ENCODE measurements around the gene PLA2G4E. TPM values are rescaled to one million over a fixed set of nuclear protein-coding genes. Genes with fewer than 3 reads are reported as not detected.

The PLA2G4E gene
- total and polyA plus RNA-seq, 5 donors, result 0.06 to 0.26 (median 0.08) TPM

GRCh38 chr15:41961595-41962202, 59.1 kb downstream of the PLA2G4E start:
- Histone ChIP-seq H3K27me3 (ENCODE audit: control insufficient read depth, insufficient read depth) (no peaks in the 10 kb centered on the region), H3K4me1 (ENCODE audit: control insufficient read depth, insufficient read depth, low read length) (peaks cover 21% of the 10 kb centered on the region), H3K27ac (ENCODE audit: low read length) (no peak overlapping the region), H3K4me3 (ENCODE audit: low read length) (no peak overlapping the region), H3K9me3 (ENCODE audit: control insufficient read depth, low read length) (no peaks in the 10 kb centered on the region)
- DNase-seq (no peak), ATAC-seq (no peak)
- intact Hi-C loops (cut with DNase I), result no loop called here
- 70% methylated on average over 1 of the region's 1 CpG for WGBS

DNA sequence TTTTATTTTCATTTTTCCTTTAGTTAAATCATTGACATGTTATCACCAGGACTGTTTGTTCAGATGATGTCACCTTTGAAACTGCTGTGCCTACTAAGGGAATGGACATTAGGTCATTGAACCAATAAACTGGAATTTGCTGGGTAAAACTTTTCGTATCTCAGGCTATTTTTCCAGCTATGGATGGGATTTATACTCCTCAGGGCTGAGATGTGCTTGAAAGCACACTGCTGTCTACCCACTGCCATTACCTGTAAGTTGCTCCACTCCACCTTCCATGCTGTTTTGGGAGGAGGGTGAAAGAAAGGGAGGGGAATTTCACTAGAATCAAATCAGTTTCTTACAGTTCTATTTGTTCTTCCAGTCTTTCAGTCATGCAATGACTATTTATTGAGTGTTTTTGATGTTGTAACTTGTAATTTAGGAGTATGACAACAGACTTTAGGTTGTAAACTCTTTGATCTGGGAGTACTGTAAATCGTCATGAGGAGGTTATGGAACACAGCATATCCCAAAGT, 59.8 kb downstream of the PLA2G4E start:
- 46% methylated on average over 2 of the region's 2 CpGs for WGBS
- intact Hi-C loops (cut with DNase I), result no loop called here
- ATAC-seq, result no peak
- no peak overlapping the region for H3K4me3 ChIP-seq (ENCODE audit: low read length)
- no peaks in the 10 kb centered on the region for H3K9me3 ChIP-seq (ENCODE audit: control insufficient read depth, low read length)
- peaks cover 15% of the 10 kb centered on the region for H3K4me1 ChIP-seq (ENCODE audit: control insufficient read depth, insufficient read depth, low read length)
- DNase-seq, result no peak
- peak overlapping the region; percentile 59 for H3K27ac ChIP-seq (ENCODE audit: low read length)
- no peaks in the 10 kb centered on the region for H3K27me3 ChIP-seq (ENCODE audit: control insufficient read depth, insufficient read depth)

GRCh38 chr15:41958002-41958420, 62.8 kb downstream of the PLA2G4E start:
- Histone ChIP-seq H3K4me1 (ENCODE audit: control insufficient read depth, insufficient read depth, low read length) (peaks cover 13% of the 10 kb centered on the region), H3K9me3 (ENCODE audit: control insufficient read depth, low read length) (no peaks in the 10 kb centered on the region), H3K27me3 (ENCODE audit: control insufficient read depth, insufficient read depth) (no peaks in the 10 kb centered on the region), H3K27ac (ENCODE audit: low read length) (peak overlapping the region; percentile 73), H3K4me3 (ENCODE audit: low read length) (no peak overlapping the region)
- WGBS, result 32% methylated on average over 7 of the region's 7 CpGs
- ATAC-seq (peak; percentile 65 to 86), DNase-seq (peak in 1 of 3 donors; percentile 58)
- intact Hi-C loops (cut with DNase I), result no loop called here

DNA sequence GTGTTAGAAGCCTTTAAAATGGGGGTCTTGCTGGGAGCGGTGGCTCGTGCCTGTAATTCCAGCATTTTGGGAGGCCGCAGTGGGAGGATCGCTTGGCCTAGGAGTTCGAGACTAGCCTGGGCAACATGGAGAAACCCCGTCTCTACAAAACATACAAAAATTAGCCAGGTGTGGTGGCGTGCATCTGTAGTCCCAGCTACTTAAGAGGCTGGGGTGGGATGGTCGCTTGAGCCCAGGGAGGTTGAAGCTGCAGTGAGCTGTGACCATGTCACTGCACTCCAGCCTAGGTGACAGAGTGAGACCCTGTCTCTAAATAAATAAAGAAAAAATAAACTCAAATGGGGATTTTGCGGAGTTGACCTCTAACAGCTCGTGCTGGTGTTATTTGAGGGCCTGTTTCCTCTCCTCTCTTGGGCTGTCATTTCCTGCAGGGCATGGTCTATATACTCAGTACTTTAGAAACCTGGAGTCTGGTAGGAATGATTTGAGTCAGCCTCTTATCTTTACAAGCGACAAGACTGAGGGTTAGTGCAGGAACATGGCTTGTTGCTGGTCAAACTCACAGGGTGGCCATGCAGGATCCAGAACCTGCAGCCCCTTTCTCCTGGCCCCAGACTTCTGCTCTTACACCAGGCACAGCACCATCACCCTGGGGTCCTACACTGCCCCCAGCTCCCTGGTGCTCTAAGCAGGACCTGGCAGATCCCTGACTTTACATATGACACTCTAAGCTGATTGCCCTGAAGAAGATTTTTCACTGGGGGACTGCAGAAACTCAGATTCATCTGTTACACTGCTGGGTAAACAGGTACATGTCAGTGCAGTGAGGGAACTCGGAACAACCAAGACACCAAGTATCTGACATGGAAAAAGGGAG, 63.6 kb downstream of the PLA2G4E start:
- Histone ChIP-seq H3K27me3 (ENCODE audit: control insufficient read depth, insufficient read depth) (no peaks in the 10 kb centered on the region), H3K9me3 (ENCODE audit: control insufficient read depth, low read length) (no peaks in the 10 kb centered on the region), H3K27ac (ENCODE audit: low read length) (peak overlapping the region; percentile 73), H3K4me1 (ENCODE audit: control insufficient read depth, insufficient read depth, low read length) (peaks cover 13% of the 10 kb centered on the region), H3K4me3 (ENCODE audit: low read length) (no peak overlapping the region)
- ATAC-seq (peak; percentile 36 to 82), DNase-seq (no peak)
- 74% methylated on average over 12 of the region's 12 CpGs for WGBS
- intact Hi-C loops (cut with DNase I), result no loop called here

DNA sequence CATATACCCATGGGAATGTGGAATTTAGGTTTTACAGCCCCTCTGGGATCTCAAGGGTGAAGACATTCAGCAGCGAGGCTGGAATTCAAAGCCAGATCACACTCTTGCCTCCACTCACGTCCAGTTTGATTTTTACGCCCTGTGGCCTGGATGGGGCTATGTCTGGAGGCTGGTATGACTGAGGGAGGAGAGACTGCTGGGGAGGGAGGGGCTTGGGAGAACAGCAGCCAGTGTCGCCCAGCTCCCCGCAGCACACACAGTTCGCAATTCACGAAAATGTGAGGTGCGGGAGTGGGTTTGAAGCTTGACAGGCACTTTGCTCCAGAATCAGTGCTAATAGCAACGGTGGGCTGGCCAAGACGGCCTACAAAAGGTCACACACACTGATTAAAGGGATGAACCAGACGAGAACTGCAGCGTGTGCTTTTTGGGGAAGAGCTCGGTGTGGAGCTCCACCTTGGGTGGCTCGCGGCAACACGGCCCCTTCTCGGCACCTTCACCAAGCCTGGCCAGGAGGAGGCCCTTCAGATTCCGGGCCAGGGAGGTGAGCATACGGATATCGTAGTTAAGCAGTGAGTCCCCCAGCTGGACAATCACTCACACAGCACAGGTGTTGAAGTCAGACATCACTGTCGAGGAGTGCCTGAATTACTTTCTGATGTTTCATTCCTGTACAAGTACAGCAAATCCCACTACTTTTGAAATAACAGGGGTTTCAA, 64.9 kb downstream of the PLA2G4E start:
- Histone ChIP-seq H3K4me3 (ENCODE audit: low read length) (no peak overlapping the region), H3K27me3 (ENCODE audit: control insufficient read depth, insufficient read depth) (no peaks in the 10 kb centered on the region), H3K4me1 (ENCODE audit: control insufficient read depth, insufficient read depth, low read length) (peaks cover 22% of the 10 kb centered on the region), H3K9me3 (ENCODE audit: control insufficient read depth, low read length) (no peaks in the 10 kb centered on the region), H3K27ac (ENCODE audit: low read length) (peak overlapping the region; percentile 66)
- intact Hi-C loops (cut with DNase I), result no loop called here
- ATAC-seq, result peak; percentile 38 to 43
- DNase-seq, result no peak
- WGBS, result 46% methylated on average over 21 of the region's 21 CpGs

GRCh38 chr15:41955100-41955499, 65.7 kb downstream of the PLA2G4E start:
- H3K4me1 ChIP-seq (ENCODE audit: control insufficient read depth, insufficient read depth, low read length), result peaks cover 27% of the 10 kb centered on the region
- no peaks in the 10 kb centered on the region for H3K27me3 ChIP-seq (ENCODE audit: control insufficient read depth, insufficient read depth)
- peak overlapping the region; percentile 62 for H3K27ac ChIP-seq (ENCODE audit: low read length)
- WGBS, result 84% methylated on average over 7 of the region's 7 CpGs
- ATAC-seq, result no peak
- no peak for DNase-seq
- no peaks in the 10 kb centered on the region for H3K9me3 ChIP-seq (ENCODE audit: control insufficient read depth, low read length)
- intact Hi-C loops (cut with DNase I), result no loop called here
- H3K4me3 ChIP-seq (ENCODE audit: low read length), result no peak overlapping the region

GRCh38 chr15:41954036-41954435, 66.8 kb downstream of the PLA2G4E start:
- DNase-seq (no peak), ATAC-seq (no peak)
- no peaks in the 10 kb centered on the region for H3K27me3 ChIP-seq (ENCODE audit: control insufficient read depth, insufficient read depth)
- peaks cover 31% of the 10 kb centered on the region for H3K4me1 ChIP-seq (ENCODE audit: control insufficient read depth, insufficient read depth, low read length)
- H3K9me3 ChIP-seq (ENCODE audit: control insufficient read depth, low read length), result no peaks in the 10 kb centered on the region
- WGBS, result 85% methylated on average over 6 of the region's 6 CpGs
- intact Hi-C loops (cut with DNase I), result no loop called here
- H3K4me3 ChIP-seq (ENCODE audit: low read length), result no peak overlapping the region
- H3K27ac ChIP-seq (ENCODE audit: low read length), result no peak overlapping the region

DNA sequence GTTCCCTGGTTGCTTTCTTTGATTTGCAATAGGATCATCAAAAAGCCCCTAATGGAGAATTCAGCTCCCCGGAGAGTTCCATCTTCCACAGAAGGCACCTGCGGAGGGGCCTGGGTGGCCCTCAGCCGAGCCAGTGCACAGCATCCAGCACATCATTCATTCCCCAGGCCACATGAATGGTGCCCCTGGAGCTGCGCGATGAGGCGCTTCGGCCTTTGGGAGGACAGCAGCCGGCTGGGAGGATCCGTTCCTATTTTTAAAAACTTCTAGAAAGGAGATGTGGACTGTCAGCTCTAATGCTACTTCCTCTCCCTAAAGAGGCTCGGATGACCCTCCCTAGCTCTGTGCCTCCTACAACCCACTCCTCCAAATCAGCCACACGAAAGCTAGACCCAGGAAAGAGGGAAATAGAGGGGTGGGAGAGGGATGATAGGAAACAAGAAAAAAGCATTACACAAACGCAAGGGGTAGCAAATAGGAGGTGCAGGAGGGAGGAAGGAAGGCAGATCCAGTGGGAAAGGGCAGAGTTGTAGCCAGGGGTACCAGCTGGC, 68.8 kb downstream of the PLA2G4E start:
- no peaks in the 10 kb centered on the region for H3K9me3 ChIP-seq (ENCODE audit: control insufficient read depth, low read length)
- intact Hi-C loops (cut with DNase I), result no loop called here
- no peak overlapping the region for H3K4me3 ChIP-seq (ENCODE audit: low read length)
- ATAC-seq (no peak), DNase-seq (no peak)
- H3K4me1 ChIP-seq (ENCODE audit: control insufficient read depth, insufficient read depth, low read length), result peaks cover 25% of the 10 kb centered on the region
- no peaks in the 10 kb centered on the region for H3K27me3 ChIP-seq (ENCODE audit: control insufficient read depth, insufficient read depth)
- WGBS, result 54% methylated on average over 12 of the region's 12 CpGs
- peak overlapping the region; percentile 55 for H3K27ac ChIP-seq (ENCODE audit: low read length)

- 36% methylated on average over 2 of the region's 2 CpGs for WGBS
- no peaks in the 10 kb centered on the region for H3K27me3 ChIP-seq (ENCODE audit: control insufficient read depth, insufficient read depth)
- H3K4me1 ChIP-seq (ENCODE audit: control insufficient read depth, insufficient read depth, low read length), result peaks cover 26% of the 10 kb centered on the region
- H3K9me3 ChIP-seq (ENCODE audit: control insufficient read depth, low read length), result no peaks in the 10 kb centered on the region
- no peak overlapping the region for H3K4me3 ChIP-seq (ENCODE audit: low read length)
- peak overlapping the region; percentile 55 for H3K27ac ChIP-seq (ENCODE audit: low read length)
- ATAC-seq (no peak), DNase-seq (no peak)
- intact Hi-C loops (cut with DNase I), result no loop called here
These were observed 69.3 kb downstream of the PLA2G4E start for GRCh38 chr15:41951571-41951970.

DNA sequence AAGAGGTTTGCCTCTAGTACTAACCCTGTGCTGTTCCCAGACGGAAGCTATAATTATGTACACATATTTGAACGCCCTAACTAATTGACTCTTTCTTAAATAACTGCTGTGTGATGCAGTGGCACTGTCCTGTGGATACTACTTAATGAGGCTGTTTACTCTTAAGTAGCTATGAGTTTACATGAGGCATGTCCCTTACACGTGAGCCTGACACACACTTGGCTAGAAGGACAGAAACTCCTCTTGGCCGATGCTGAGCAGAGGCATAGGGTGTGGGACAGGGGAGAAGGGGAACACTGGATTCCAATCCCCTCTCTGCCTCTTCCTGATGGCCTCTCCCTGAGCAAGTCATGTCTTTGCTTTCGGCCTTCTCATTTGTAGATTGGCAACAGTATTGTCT, 70.4 kb downstream of the PLA2G4E start:
- intact Hi-C loops (cut with DNase I), result no loop called here
- H3K27ac ChIP-seq (ENCODE audit: low read length), result peak overlapping the region; percentile 73

More for the DNA sequence above, 70.4 kb downstream of the PLA2G4E start:
- Histone ChIP-seq H3K27me3 (ENCODE audit: control insufficient read depth, insufficient read depth) (no peaks in the 10 kb centered on the region), H3K4me1 (ENCODE audit: control insufficient read depth, insufficient read depth, low read length) (peaks cover 28% of the 10 kb centered on the region), H3K4me3 (ENCODE audit: low read length) (no peak overlapping the region), H3K9me3 (ENCODE audit: control insufficient read depth, low read length) (no peaks in the 10 kb centered on the region)
- 39% methylated on average over 5 of the region's 5 CpGs for WGBS
- ATAC-seq (peak; percentile 51 to 54), DNase-seq (no peak)
